ENCODE measurements around the gene MCTP1. TPM values are rescaled to one million over a fixed set of nuclear protein-coding genes. Genes with fewer than 3 reads are reported as not detected.

MCTP1 gene
- total RNA-seq, 1 donor from 2014 or later = 3.4 TPM

- no peak overlapping the region for H3K27ac Mint-ChIP-seq (ENCODE audit: unreplicated experiment)
- no peak overlapping the region for H3K4me3 Mint-ChIP-seq (ENCODE audit: unreplicated experiment)
- H3K27me3 Mint-ChIP-seq (ENCODE audit: low read depth) = peaks cover 7% of the 10 kb centered on the region
- H3K36me3 Mint-ChIP-seq (ENCODE audit: low read depth) = no peaks in the 10 kb centered on the region
- peaks cover 3% of the 10 kb centered on the region for H3K9me3 Mint-ChIP-seq (ENCODE audit: low read depth)
- no peak for DNase-seq (ENCODE audit: low spot score)
- H3K4me1 Mint-ChIP-seq (ENCODE audit: low read depth) = no peaks in the 10 kb centered on the region
- no peak for TF ChIP-seq CTCF (IDR thresholded peaks at IDR 0.05)
Observed at GRCh38 chr5:95223566-95224258, 61.2 kb downstream of the MCTP1 start.

- no peak overlapping the region for H3K27ac Mint-ChIP-seq (ENCODE audit: unreplicated experiment)
- no peak for TF ChIP-seq CTCF (IDR thresholded peaks at IDR 0.05)
- H3K36me3 Mint-ChIP-seq (ENCODE audit: low read depth) = no peaks in the 10 kb centered on the region
- no peak overlapping the region for H3K4me3 Mint-ChIP-seq (ENCODE audit: unreplicated experiment)
- peaks cover 10% of the 10 kb centered on the region for H3K27me3 Mint-ChIP-seq (ENCODE audit: low read depth)
- DNase-seq (ENCODE audit: low spot score) = no peak
- H3K9me3 Mint-ChIP-seq (ENCODE audit: low read depth) = no peaks in the 10 kb centered on the region
- H3K4me1 Mint-ChIP-seq (ENCODE audit: low read depth) = no peaks in the 10 kb centered on the region
Observed at GRCh38 chr5:95222836-95223235, 62.1 kb downstream of the MCTP1 start.

GRCh38 chr5:95221234-95221633 is 63.7 kb downstream of the MCTP1 start:
- Mint-ChIP-seq H3K4me3 (ENCODE audit: unreplicated experiment) (no peak overlapping the region), H3K36me3 (ENCODE audit: low read depth) (no peaks in the 10 kb centered on the region), H3K27ac (ENCODE audit: unreplicated experiment) (no peak overlapping the region), H3K27me3 (ENCODE audit: low read depth) (peaks cover 10% of the 10 kb centered on the region), H3K9me3 (ENCODE audit: low read depth) (no peaks in the 10 kb centered on the region), H3K4me1 (ENCODE audit: low read depth) (no peaks in the 10 kb centered on the region)
- DNase-seq (ENCODE audit: low spot score) = no peak
- no peak for TF ChIP-seq CTCF (IDR thresholded peaks at IDR 0.05)

GRCh38 chr5:95220381-95220780 is 64.5 kb downstream of the MCTP1 start:
- Mint-ChIP-seq H3K36me3 (ENCODE audit: low read depth) (no peaks in the 10 kb centered on the region), H3K27me3 (ENCODE audit: low read depth) (peaks cover 10% of the 10 kb centered on the region), H3K27ac (ENCODE audit: unreplicated experiment) (no peak overlapping the region), H3K9me3 (ENCODE audit: low read depth) (no peaks in the 10 kb centered on the region), H3K4me1 (ENCODE audit: low read depth) (no peaks in the 10 kb centered on the region), H3K4me3 (ENCODE audit: unreplicated experiment) (no peak overlapping the region)
- no peak for DNase-seq (ENCODE audit: low spot score)
- no peak for TF ChIP-seq CTCF (IDR thresholded peaks at IDR 0.05)

GRCh38 chr5:95219411-95219810 is 65.5 kb downstream of the MCTP1 start:
- no peaks in the 10 kb centered on the region for H3K9me3 Mint-ChIP-seq (ENCODE audit: low read depth)
- no peak for DNase-seq (ENCODE audit: low spot score)
- no peak overlapping the region for H3K27ac Mint-ChIP-seq (ENCODE audit: unreplicated experiment)
- H3K4me1 Mint-ChIP-seq (ENCODE audit: low read depth) = no peaks in the 10 kb centered on the region
- no peaks in the 10 kb centered on the region for H3K36me3 Mint-ChIP-seq (ENCODE audit: low read depth)
- H3K27me3 Mint-ChIP-seq (ENCODE audit: low read depth) = peaks cover 10% of the 10 kb centered on the region
- H3K4me3 Mint-ChIP-seq (ENCODE audit: unreplicated experiment) = no peak overlapping the region
- no peak for TF ChIP-seq CTCF (IDR thresholded peaks at IDR 0.05)
